Calu3 (cell line): ENCODE measurements around the gene ARHGEF6. TPM values are rescaled to one million over a fixed set of nuclear protein-coding genes. Genes with fewer than 3 reads are reported as not detected.
"Not testable (repeated sequence)": the region's sequence is repeated elsewhere in the genome, so short reads cannot be mapped to it uniquely, and the experiment has no call there.

Source experiments
- BruUV-seq: library from RNA; stranded (reverse); fragments of 400-500 nt; replicated peaks from 2 replicates; lab custom pipeline; 2021; lab: Mats Ljungman, UMichigan
- CTCF ChIA-PET: fragments of 300-600 bp; sonication (Branson Sonifier 250); formaldehyde crosslinking; loops from one replicate; lab custom pipeline; 2022; ENCODE audit warnings: antibody characterized with exemption; lab: Charles Lee
- DNase-seq: peaks from one replicate; pipeline ENCODE4 v3.0.0; 2022
- H3K27ac Mint-ChIP-seq: one replicate; pipeline ENCODE4 v1.8.0; 2022; ENCODE audit warnings: mixed read lengths; ENCODE audit not compliant: unreplicated experiment
- H3K27me3 Mint-ChIP-seq: one replicate; pipeline ENCODE4 v1.8.0; 2022; ENCODE audit warnings: mixed read lengths; ENCODE audit not compliant: unreplicated experiment
- H3K36me3 Mint-ChIP-seq: one replicate; pipeline ENCODE4 v1.8.0; 2022; ENCODE audit warnings: mild to moderate bottlenecking, moderate library complexity, mixed read lengths; ENCODE audit not compliant: insufficient read depth, unreplicated experiment
- H3K4me1 Mint-ChIP-seq: one replicate; pipeline ENCODE4 v1.8.0; 2022; ENCODE audit warnings: mild to moderate bottlenecking, low read depth, mixed read lengths; ENCODE audit not compliant: unreplicated experiment
- H3K4me3 Mint-ChIP-seq: one replicate; pipeline ENCODE4 v1.8.0; 2022; ENCODE audit warnings: mild to moderate bottlenecking, low read depth, moderate library complexity, mixed read lengths; ENCODE audit not compliant: unreplicated experiment
- H3K9me3 Mint-ChIP-seq: one replicate; pipeline ENCODE4 v1.8.0; 2022; ENCODE audit warnings: low read depth, mixed read lengths; ENCODE audit not compliant: unreplicated experiment
- intact Hi-C: fragments of 100-400 bp; cut with micrococcal nuclease; formaldehyde crosslinking; loops from one replicate; pipeline ENCODE4 v1.10.0; 2022; ENCODE audit not compliant: unreplicated experiment
- total RNA-seq: library from RNA; stranded (reverse); gene quantifications from 2 replicates; pipeline ENCODE4 v1.2.3, GENCODE V29; 2022
- TF ChIP-seq, protein P1 (sequence below): fragments of 200-600 bp; IDR thresholded peaks from one replicate; pipeline ENCODE4 v1.8.0; 2022; ENCODE audit warnings: antibody characterized with exemption; ENCODE audit not compliant: unreplicated experiment

ARHGEF6 gene
- total RNA-seq, 1 experiment from 2014 or later = 0.07 TPM

- Mint-ChIP-seq H3K4me1 (no peaks in the 10 kb centered on the region), H3K36me3 (no peaks in the 10 kb centered on the region), H3K9me3 (no peaks in the 10 kb centered on the region), H3K27ac (no peak overlapping the region), H3K4me3 (no peak overlapping the region), H3K27me3 (no peaks in the 10 kb centered on the region)
- CTCF ChIA-PET = no interaction called here
- DNase-seq = no peak
- BruUV-seq = no TSS peak
- TF ChIP-seq, protein P1, sequence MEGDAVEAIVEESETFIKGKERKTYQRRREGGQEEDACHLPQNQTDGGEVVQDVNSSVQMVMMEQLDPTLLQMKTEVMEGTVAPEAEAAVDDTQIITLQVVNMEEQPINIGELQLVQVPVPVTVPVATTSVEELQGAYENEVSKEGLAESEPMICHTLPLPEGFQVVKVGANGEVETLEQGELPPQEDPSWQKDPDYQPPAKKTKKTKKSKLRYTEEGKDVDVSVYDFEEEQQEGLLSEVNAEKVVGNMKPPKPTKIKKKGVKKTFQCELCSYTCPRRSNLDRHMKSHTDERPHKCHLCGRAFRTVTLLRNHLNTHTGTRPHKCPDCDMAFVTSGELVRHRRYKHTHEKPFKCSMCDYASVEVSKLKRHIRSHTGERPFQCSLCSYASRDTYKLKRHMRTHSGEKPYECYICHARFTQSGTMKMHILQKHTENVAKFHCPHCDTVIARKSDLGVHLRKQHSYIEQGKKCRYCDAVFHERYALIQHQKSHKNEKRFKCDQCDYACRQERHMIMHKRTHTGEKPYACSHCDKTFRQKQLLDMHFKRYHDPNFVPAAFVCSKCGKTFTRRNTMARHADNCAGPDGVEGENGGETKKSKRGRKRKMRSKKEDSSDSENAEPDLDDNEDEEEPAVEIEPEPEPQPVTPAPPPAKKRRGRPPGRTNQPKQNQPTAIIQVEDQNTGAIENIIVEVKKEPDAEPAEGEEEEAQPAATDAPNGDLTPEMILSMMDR = no peak
- intact Hi-C loops = no loop called here
Observed at GRCh38 chrX:136806891-136807410, 26.2 kb upstream of the ARHGEF6 start.

DNA sequence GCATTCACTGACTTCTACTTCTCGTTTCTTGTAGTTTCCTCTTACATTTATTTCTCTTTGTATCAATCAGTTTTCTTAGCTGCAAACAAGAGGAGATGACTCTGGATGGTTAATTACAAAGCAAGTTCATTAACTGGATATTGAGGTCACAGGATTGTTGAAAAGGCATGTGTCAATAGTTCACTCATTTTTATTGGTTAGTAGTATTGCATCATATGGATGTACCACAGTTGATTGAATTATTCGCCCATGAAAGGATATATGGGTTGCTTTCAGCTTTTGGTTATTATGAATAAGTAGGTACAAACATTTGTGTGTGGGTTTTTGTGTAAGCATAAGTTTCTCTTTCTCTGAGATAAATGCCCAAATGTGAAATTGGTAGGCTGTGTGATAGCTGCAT is 21.8 kb upstream of the ARHGEF6 start:
- CTCF ChIA-PET = no interaction called here
- DNase-seq = no peak
- H3K4me3 Mint-ChIP-seq = no peak overlapping the region
- H3K27me3 Mint-ChIP-seq = no peaks in the 10 kb centered on the region
- TF ChIP-seq, protein P1 = no peak
- no TSS peak for BruUV-seq
- no peaks in the 10 kb centered on the region for H3K4me1 Mint-ChIP-seq
- H3K9me3 Mint-ChIP-seq = no peaks in the 10 kb centered on the region
- intact Hi-C loops = no loop called here
- no peaks in the 10 kb centered on the region for H3K36me3 Mint-ChIP-seq
- no peak overlapping the region for H3K27ac Mint-ChIP-seq

GRCh38 chrX:136797787-136798186 is 17.1 kb upstream of the ARHGEF6 start:
- Mint-ChIP-seq H3K4me3 (no peak overlapping the region), H3K36me3 (no peaks in the 10 kb centered on the region), H3K27me3 (no peaks in the 10 kb centered on the region), H3K27ac (no peak overlapping the region), H3K4me1 (no peaks in the 10 kb centered on the region), H3K9me3 (peaks cover 3% of the 10 kb centered on the region)
- intact Hi-C loops = no loop called here
- TF ChIP-seq, protein P1 = no peak
- no peak for DNase-seq
- BruUV-seq = no TSS peak
- CTCF ChIA-PET = no interaction called here

DNA sequence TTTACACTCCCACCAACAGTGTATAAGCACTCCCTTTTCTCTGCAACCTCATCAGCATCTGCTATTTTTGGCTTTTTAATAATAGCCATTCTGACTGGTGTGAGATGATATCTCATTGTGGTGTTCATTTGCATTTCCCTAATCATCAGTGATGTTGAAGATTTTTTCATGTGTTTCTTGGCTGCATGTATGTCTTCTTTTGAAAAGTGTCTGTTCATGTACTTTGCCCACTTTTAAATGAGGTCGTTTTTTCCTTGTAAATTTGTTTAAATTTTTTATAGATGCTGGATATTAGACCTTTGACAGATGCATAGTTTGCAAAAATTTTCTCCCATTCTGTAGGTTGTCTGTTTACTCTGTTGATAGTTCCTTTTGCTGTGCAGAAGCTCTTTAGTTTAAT is 14.4 kb upstream of the ARHGEF6 start:
- H3K36me3 Mint-ChIP-seq, intact Hi-C loops, H3K4me1 Mint-ChIP-seq, BruUV-seq, H3K4me3 Mint-ChIP-seq, CTCF ChIA-PET, DNase-seq, H3K9me3 Mint-ChIP-seq, H3K27me3 Mint-ChIP-seq, H3K27ac Mint-ChIP-seq: not testable (repeated sequence)

- CTCF ChIA-PET, H3K4me3 Mint-ChIP-seq, intact Hi-C loops, H3K27me3 Mint-ChIP-seq, H3K27ac Mint-ChIP-seq, H3K4me1 Mint-ChIP-seq, DNase-seq, H3K9me3 Mint-ChIP-seq, H3K36me3 Mint-ChIP-seq, BruUV-seq: not testable (repeated sequence)
Observed at GRCh38 chrX:136794660-136795059, 13.9 kb upstream of the ARHGEF6 start.
